GM19238 (cell line): ENCODE results near the gene SPATA13.

Experiments used
- DNase-seq: peaks from one replicate; pipeline ENCODE4 v3.0.0; 2011; ENCODE audit warnings: low spot score; ENCODE audit not compliant: insufficient read length

SPATA13 gene

DNA sequence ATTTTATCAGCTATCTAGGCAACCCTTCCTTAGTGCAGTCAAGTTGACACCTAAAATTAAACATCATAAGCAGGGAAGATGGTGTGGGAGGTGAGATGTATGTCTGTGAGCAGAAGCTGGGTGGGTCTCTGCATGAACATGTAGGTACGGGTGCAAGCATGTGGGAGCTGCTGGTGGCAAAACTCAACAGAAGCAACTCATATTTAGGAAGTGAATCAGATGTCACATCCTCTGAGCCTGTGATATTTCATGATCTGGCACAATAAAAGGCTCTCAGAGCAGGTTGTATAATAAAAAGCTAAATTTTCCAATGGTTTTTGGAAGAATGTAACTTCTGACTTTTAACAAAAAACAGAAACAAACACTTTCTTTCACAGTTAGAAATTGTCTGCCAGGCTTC is 193.2 kb downstream of the SPATA13 start:
- DNase-seq, result no peak

DNA sequence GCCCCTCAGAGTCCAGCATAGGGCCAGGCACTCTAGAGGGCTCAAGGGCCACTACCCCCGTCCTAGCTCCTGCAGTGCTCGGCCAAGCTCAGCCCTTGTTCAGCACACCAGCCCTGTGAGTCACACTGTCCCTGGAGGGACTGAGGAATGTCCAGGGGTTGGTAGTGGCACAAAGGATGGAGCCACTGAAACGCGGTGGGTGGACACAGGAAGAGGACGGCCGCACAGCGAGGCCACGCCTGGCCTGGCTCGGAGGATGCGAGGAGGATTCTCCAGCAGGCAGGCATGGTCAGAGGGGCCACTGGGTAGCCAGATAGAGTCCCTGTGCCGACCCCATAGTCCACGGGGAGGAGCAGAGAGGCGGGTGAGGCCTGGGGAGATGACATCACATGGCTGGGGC is 194.6 kb downstream of the SPATA13 start:
- no peak for DNase-seq

GRCh38 chr13:24356270-24356669 is 195.8 kb downstream of the SPATA13 start:
- DNase-seq, result no peak
